CD4-positive, alpha-beta T cell treated with Interleukin-6 for 4 hours (primary cell): ENCODE measurements around the gene BABAM2.
"Not testable (repeated sequence)": the region's sequence is repeated elsewhere in the genome, so short reads cannot be mapped to it uniquely, and the experiment has no call there.

Source experiments
- DNase-seq: peaks from one replicate; pipeline ENCODE4 v3.0.0-alpha.2; 2020; ENCODE audit warnings: mixed read lengths

The BABAM2 gene

DNA sequence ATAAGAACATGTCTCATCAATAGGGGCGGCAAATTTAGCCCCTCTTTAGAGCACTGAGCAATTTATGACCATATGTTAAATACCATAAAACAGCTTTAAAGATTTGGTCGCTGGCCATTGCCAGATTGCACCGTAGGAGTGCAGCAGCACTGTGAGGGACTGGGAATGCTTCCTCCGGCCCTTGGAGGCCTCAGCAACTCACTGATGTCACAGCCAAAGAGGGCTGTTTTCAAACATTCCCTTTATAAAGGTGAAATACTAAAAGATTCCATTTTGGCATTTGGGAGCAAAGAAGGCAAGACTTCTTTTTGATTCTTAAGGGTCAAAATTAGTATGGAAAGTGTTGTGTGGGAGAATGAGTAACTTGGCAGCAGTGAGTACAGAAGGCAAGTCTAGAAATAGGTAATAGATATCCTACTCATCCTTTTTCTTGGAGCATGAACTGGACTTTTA, 63.7 kb downstream of the BABAM2 start:
- DNase-seq: no peak

GRCh38 chr2:27954771-27955383, 64.3 kb downstream of the BABAM2 start:
- peak; percentile 25 for DNase-seq

GRCh38 chr2:27955384-27956161, 65.0 kb downstream of the BABAM2 start:
- DNase-seq: no peak

GRCh38 chr2:27956888-27957287, 66.4 kb downstream of the BABAM2 start:
- no peak for DNase-seq

GRCh38 chr2:27958711-27959378, 68.3 kb downstream of the BABAM2 start:
- DNase-seq: no peak

GRCh38 chr2:27959496-27959895, 69.0 kb downstream of the BABAM2 start:
- DNase-seq: no peak

DNA sequence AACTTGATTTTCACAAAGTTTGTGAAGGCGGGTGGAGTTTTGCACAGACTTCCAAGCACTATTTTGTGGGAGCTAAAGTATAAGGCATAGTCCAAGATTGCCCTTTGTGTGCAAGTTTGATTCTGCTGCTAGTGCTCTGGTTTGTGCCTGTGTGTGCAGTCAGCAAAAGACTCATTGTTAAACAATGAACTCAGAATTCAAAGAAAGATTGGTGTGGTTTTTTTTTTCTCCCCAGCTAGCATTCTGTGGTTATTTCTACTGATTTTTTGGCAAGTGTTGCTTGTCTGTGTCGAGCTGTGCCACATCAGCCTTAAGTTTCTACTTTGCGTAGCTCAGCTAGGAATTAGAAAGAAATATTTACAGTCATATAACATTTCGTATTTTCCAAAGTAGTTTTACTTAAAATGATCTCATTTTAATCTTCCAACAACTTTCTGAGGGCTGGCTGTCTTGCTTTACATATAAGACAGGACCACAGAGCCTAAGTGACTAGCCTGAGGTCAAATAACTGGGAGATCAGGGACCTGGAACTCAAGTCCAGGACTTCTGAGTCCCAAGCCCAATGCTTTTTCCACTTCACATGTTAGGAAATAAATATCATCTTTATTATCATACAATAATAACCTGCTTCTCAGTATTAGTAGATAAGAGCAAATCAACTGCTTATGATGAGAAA, 69.8 kb downstream of the BABAM2 start:
- peak; percentile 23 for DNase-seq

GRCh38 chr2:27962006-27962405, 71.5 kb downstream of the BABAM2 start:
- DNase-seq: no peak

DNA sequence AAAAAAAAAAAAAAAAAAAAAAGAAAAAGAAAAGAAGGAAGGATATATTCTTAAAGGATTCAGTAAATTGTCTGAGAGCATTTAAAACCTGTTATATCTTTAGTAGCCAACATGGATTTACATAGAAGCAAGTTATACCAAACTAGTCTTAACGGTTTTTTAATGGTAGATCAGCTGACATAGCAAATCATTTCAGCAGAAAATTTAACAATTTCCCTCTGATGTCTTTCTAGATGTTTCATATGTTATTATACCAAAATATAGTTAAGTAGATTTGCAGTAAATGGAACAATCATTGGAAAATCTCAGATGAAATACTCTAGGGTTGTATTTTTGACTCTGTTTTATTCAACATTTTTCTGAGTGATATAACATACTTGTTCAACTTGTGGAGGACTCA, 72.9 kb downstream of the BABAM2 start:
- DNase-seq: no peak

DNA sequence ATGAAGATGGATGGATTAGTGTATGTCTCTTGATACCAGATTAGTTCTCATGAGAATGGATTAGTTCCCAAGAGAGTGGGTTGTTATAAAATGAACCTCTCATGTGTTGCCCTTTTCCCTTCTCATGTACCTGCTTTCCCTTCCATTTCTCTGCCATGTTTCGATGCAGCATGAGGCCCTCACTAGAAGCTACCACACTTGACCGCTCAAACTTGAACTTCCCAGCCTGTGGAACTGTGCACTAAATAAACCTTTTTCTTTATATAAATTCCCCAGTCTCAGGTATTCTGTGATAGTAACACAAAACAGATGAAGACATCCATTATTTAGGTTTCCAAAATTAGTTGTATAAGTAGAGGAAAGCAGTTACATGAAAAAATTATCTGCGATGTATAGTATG, 73.5 kb downstream of the BABAM2 start:
- no peak for DNase-seq

DNA sequence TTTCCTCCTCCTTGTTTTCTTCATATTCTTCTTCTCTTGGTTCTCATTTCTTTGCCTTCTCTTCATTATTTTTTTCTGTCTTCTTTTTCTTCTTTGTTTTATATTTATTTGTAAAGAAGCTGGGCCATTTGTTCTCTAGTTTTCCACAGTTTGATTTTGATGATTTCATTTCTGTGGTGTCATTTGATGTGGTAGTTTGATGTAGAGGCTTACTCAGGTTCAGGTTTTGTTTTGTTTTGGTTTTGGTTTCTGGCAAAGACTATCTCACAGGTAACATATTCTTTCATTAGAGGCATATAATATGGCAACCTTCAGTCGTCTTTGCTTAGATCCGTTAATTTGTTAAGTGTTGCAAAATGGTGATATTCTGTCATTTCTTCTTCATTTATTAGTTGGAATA, 75.3 kb downstream of the BABAM2 start:
- DNase-seq: no peak

DNA sequence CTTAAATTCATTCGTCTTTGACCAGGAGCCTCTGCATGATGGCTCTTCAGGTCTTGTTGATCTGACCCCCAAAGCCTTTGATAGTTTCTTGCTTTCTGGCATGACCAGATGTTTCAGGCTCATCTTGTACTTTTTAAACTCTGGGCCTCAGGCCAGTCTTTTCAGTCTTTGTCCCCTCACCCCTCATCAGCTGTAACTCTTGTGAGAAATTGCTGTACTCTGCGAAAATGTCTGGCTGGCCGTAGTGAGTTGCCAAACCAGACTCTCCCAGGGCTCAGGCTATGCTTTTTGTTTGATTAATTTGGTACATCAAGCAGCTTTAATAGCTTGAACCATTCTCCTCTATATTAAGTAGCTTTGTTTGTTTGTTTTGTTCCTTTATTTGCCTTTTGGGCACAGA, 75.9 kb downstream of the BABAM2 start:
- no peak for DNase-seq

GRCh38 chr2:27967076-27967475, 76.5 kb downstream of the BABAM2 start:
- no peak for DNase-seq

GRCh38 chr2:27968045-27968444, 77.5 kb downstream of the BABAM2 start:
- DNase-seq: not testable (repeated sequence)

- not testable (repeated sequence) for DNase-seq
Observed at GRCh38 chr2:27968957-27969356, 78.4 kb downstream of the BABAM2 start.

GRCh38 chr2:27972311-27972710, 81.8 kb downstream of the BABAM2 start:
- DNase-seq: no peak

DNA sequence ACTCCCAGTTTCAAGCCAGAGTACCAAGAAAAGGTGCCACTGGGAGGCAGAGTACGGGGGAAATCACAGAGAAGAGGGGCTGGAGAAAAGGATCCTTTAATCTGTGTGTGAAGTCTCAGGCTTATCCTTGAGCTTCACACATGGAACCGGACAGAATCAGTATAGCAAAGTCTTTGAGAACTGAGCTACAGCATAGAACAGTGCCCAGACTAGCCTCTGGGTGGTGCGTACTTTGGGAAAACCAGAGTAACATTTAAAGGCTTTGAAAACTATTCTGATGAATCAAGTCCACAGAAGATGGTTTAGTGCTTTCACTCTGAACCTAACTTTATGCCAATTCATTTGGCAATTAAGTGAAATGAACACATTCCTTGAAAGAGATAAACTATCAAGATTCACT, 83.1 kb downstream of the BABAM2 start:
- DNase-seq: no peak

GRCh38 chr2:27976308-27976707, 85.8 kb downstream of the BABAM2 start:
- DNase-seq: no peak

DNA sequence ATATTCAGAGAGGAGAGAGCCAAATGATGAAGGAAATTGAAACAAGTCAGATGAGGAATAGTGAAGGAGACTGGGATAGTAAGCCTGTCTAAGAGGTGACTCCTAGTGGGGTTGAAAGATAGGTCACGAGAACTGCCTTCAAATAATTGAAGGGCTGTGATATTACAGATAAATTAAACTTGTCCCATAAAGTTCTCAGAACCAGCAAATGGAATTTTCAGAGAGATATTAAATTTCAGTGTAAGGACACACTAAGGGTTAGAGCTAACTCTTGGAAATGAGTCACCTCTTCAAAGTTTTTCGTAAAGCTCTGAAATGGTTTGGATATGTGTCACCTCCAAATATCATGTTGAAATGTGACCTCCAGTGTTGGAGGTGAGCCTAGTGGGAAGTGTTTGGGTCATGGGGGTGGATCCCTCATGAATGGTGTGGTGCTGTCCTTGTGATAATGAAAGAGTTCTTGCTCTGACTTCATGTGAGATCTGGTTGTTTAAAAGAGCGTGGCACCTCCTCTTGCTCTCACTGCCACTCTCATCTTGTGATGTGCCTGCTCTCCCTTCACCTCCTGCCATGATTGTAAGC, 87.3 kb downstream of the BABAM2 start:
- DNase-seq: no peak

- DNase-seq: not testable (repeated sequence)
Observed at GRCh38 chr2:27978761-27979160, 88.2 kb downstream of the BABAM2 start.

DNA sequence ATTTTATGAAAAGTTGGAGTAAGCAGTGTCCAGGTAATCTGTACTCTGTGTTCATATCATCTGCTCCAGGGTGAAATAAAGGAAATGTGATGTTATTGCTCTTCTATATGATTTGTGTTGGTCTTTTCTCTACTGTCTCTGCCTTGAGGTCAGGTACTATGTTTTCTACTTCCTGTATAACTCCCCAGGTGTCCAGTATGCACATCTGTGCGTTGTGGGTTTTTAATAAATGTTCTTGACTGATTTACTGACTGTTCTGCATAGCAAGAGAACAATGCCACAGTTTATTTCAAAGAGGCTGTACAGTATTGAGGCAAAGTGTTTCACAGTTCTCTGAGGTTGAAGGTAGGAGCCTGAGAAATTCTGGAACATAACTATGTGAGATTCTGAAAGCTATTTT, 89.7 kb downstream of the BABAM2 start:
- no peak for DNase-seq

DNA sequence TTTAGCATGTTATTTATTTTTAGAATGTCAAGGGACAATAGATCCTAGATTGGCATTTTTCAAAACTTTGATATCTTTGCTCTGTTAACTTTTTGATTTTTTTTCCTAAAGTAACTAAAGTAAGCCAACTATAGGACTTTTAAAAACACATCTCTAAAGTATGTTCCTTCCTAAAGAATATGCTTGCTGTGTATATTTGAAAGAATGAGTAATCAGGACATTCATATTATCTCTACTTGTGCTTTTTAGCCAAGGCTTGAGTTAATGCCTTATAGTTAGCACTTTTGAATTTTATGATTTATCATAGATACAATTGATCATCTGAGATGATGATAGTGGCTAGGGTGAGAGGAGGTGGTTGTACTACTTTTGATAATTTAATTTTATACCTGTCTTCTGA, 93.6 kb downstream of the BABAM2 start:
- DNase-seq: no peak

DNA sequence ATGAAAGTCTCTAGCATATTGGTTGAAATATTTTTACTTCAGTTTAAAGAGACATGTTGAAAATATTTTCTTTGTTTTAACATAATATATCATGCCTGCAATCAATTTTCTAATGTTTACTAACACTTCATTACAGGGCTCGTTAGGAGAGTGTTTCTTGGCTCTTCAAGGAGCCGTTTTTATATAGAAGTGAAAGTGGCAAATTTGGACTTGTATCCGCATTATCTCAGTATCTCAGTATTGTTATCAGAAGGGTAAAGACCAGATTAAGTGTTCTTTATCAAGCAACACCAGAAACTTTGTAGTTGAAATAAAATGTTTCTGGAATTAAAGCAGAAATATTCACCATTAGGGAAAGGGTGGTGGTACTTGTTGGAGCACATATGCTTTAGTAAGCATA, 97.8 kb downstream of the BABAM2 start:
- DNase-seq: no peak
